GM12891 (cell line): Measurements from ENCODE around the gene NKRF.

Experiments
- PAX5 ChIP-seq: IDR thresholded peaks from 2 replicates; pipeline ENCODE4 v1.6.1; 2011; ENCODE audit warnings: low read length, moderate library complexity, mild to moderate bottlenecking; ENCODE audit not compliant: insufficient read depth, severe bottlenecking
- POLR2A ChIP-seq: IDR thresholded peaks from 2 replicates; pipeline ENCODE4 v1.6.1; 2011; ENCODE audit warnings: low read depth, low read length, control low read depth
- POLR2AphosphoS5 ChIP-seq: IDR thresholded peaks from 2 replicates; pipeline ENCODE4 v1.6.1; 2011; ENCODE audit warnings: low read depth, low read length, control low read depth
- POU2F2 ChIP-seq: IDR thresholded peaks from 2 replicates; pipeline ENCODE4 v1.6.1; 2011; ENCODE audit warnings: low read depth, mild to moderate bottlenecking, control low read depth, low read length, moderate library complexity
- SPI1 ChIP-seq: IDR thresholded peaks from 2 replicates; pipeline ENCODE4 v1.6.1; 2011; ENCODE audit warnings: low read depth, low read length, control low read depth
- TAF1 ChIP-seq: IDR thresholded peaks from 2 replicates; pipeline ENCODE4 v1.6.1; 2011; ENCODE audit warnings: low read depth, low read length, control low read depth

GRCh38 chrX:119648421-119648775 lies 42.2 kb upstream of the NKRF start:
- TF ChIP-seq POLR2A: no peak
- no peak for TF ChIP-seq TAF1
- TF ChIP-seq POLR2AphosphoS5: no peak
- TF ChIP-seq POU2F2: no peak
- no peak for TF ChIP-seq SPI1
- no peak for TF ChIP-seq PAX5
